Osteocyte (in vitro differentiated cells): ENCODE results near the gene KREMEN1. TPM values are rescaled to one million over a fixed set of nuclear protein-coding genes. Genes with fewer than 3 reads are reported as not detected.

Experiments used
- DNase-seq: peaks from one replicate; pipeline ENCODE4 v3.0.0; 2021; ENCODE audit warnings: mixed read lengths; ENCODE audit not compliant: unreplicated experiment; ENCODE audit errors: extremely low spot score
- H3K27ac Mint-ChIP-seq: one replicate; pipeline ENCODE4 v1.8.0; 2021; ENCODE audit warnings: mild to moderate bottlenecking, mixed read lengths; ENCODE audit not compliant: unreplicated experiment
- H3K27me3 Mint-ChIP-seq: one replicate; pipeline ENCODE4 v1.8.0; 2021; ENCODE audit warnings: mixed read lengths; ENCODE audit not compliant: unreplicated experiment
- H3K36me3 Mint-ChIP-seq: one replicate; pipeline ENCODE4 v1.8.0; 2021; ENCODE audit warnings: mixed read lengths; ENCODE audit not compliant: unreplicated experiment
- H3K4me1 Mint-ChIP-seq: one replicate; pipeline ENCODE4 v1.8.0; 2021; ENCODE audit warnings: mixed read lengths; ENCODE audit not compliant: unreplicated experiment
- H3K4me3 Mint-ChIP-seq: one replicate; pipeline ENCODE4 v1.8.0; 2021; ENCODE audit warnings: mild to moderate bottlenecking, moderate library complexity, mixed read lengths; ENCODE audit not compliant: unreplicated experiment
- H3K9me3 Mint-ChIP-seq: one replicate; pipeline ENCODE4 v1.8.0; 2021; ENCODE audit warnings: mixed read lengths; ENCODE audit not compliant: unreplicated experiment
- total RNA-seq: library from RNA; stranded (reverse); gene quantifications from 2 replicates; pipeline ENCODE4 v1.2.1, GENCODE V29; 2021
- TF ChIP-seq, protein P1 (sequence below): fragments of 200-600 bp; sonication (generic); IDR thresholded peaks from 2 replicates; pipeline ENCODE4 v1.5.0; 2021; ENCODE audit warnings: antibody characterized with exemption, mild to moderate bottlenecking, moderate library complexity

KREMEN1 gene
- total RNA-seq, 1 donor from 2014 or later: 2.9 TPM

DNA sequence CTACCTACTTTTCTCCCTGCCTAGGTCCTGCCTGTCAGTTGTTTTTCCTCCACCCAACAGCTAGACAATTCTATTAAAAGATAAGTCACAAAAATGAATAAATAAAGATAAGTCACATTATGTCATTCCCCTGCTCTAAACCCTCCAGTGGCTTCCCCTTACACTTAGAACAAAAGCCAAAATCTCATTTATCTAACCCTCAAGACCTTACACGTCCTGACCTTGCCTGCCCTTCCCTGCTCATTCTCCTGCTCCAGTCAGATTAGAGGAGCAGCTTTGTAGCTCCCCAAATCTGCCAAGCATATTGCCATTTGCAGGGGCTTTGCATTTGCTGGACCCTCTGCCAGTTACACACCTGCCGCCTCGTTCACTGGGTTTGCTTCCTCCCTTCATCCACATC, 16.7 kb downstream of the KREMEN1 start:
- TF ChIP-seq, protein P1, sequence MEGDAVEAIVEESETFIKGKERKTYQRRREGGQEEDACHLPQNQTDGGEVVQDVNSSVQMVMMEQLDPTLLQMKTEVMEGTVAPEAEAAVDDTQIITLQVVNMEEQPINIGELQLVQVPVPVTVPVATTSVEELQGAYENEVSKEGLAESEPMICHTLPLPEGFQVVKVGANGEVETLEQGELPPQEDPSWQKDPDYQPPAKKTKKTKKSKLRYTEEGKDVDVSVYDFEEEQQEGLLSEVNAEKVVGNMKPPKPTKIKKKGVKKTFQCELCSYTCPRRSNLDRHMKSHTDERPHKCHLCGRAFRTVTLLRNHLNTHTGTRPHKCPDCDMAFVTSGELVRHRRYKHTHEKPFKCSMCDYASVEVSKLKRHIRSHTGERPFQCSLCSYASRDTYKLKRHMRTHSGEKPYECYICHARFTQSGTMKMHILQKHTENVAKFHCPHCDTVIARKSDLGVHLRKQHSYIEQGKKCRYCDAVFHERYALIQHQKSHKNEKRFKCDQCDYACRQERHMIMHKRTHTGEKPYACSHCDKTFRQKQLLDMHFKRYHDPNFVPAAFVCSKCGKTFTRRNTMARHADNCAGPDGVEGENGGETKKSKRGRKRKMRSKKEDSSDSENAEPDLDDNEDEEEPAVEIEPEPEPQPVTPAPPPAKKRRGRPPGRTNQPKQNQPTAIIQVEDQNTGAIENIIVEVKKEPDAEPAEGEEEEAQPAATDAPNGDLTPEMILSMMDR: no peak
- Mint-ChIP-seq H3K27me3 (peaks cover 10% of the 10 kb centered on the region), H3K4me1 (peaks cover 18% of the 10 kb centered on the region), H3K27ac (no peak overlapping the region), H3K36me3 (no peaks in the 10 kb centered on the region), H3K4me3 (no peak overlapping the region), H3K9me3 (no peaks in the 10 kb centered on the region)
- DNase-seq: no peak

DNA sequence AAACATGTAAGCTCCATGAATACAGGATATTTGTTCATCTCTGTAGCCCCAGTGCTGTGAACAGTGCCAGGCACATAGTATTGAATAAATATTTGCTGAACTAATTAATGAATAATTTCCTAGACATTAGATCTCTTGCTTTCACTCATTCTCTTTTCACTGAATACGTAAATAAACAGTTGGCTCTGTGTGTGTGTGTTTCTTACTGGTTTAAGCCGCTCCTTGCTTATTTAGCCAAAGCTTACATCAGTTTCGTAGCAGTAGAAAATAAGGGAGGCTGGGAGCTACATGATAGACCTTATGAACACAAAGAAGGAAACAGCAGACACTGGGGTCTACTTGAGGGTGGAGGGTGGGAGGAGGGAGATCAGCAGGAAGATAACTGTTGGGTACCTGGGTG, 17.2 kb downstream of the KREMEN1 start:
- Mint-ChIP-seq H3K9me3 (no peaks in the 10 kb centered on the region), H3K27ac (no peak overlapping the region), H3K4me3 (no peak overlapping the region), H3K36me3 (no peaks in the 10 kb centered on the region), H3K4me1 (peaks cover 18% of the 10 kb centered on the region), H3K27me3 (peaks cover 10% of the 10 kb centered on the region)
- TF ChIP-seq, protein P1: no peak
- DNase-seq: no peak

DNA sequence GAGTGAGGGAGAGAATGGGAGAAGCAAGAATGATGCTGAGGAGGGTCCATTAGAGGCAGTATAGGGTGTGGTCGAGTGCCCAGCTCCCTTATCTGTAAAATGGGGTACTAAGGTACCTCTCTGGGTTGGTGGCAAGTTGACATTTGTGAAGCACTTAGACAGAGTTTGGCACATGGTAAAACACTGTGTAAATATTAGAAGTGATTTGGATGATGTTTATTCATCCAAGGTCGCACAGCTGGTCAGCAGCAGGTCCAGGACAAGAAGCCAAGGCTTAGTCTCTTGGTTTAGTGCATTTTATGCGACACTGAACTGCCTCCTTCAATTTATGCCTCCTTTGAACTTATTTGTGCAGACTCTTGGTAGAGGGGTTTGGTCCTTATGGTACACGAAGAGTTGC, 19.4 kb downstream of the KREMEN1 start:
- Mint-ChIP-seq H3K27ac (no peak overlapping the region), H3K36me3 (no peaks in the 10 kb centered on the region), H3K4me3 (no peak overlapping the region), H3K9me3 (no peaks in the 10 kb centered on the region), H3K4me1 (peaks cover 26% of the 10 kb centered on the region), H3K27me3 (peaks cover 6% of the 10 kb centered on the region)
- TF ChIP-seq, protein P1: no peak
- no peak for DNase-seq

DNA sequence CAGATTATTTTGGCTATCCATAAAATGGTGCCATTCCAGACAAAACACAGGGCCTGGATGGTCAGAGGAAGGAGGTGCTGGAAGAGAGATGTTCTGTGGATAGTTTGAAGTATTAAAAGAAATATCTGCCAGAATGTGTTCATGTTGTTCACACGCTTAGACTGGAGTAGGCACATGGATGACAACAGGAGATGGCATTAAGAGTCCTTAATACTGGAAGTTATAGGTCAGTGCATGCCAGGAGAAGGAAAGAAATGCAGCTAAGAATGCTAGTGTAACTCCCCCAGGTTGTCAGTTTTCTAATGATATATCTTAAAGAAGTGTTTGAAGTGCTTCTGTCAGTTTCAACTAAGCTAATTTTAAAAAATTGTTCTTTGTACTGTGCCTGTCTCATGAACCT, 20.2 kb downstream of the KREMEN1 start:
- no peaks in the 10 kb centered on the region for H3K36me3 Mint-ChIP-seq
- H3K27me3 Mint-ChIP-seq: peaks cover 6% of the 10 kb centered on the region
- DNase-seq: no peak
- H3K27ac Mint-ChIP-seq: peak overlapping the region; percentile 58
- peaks cover 28% of the 10 kb centered on the region for H3K4me1 Mint-ChIP-seq
- H3K4me3 Mint-ChIP-seq: no peak overlapping the region
- TF ChIP-seq, protein P1: no peak
- H3K9me3 Mint-ChIP-seq: no peaks in the 10 kb centered on the region

DNA sequence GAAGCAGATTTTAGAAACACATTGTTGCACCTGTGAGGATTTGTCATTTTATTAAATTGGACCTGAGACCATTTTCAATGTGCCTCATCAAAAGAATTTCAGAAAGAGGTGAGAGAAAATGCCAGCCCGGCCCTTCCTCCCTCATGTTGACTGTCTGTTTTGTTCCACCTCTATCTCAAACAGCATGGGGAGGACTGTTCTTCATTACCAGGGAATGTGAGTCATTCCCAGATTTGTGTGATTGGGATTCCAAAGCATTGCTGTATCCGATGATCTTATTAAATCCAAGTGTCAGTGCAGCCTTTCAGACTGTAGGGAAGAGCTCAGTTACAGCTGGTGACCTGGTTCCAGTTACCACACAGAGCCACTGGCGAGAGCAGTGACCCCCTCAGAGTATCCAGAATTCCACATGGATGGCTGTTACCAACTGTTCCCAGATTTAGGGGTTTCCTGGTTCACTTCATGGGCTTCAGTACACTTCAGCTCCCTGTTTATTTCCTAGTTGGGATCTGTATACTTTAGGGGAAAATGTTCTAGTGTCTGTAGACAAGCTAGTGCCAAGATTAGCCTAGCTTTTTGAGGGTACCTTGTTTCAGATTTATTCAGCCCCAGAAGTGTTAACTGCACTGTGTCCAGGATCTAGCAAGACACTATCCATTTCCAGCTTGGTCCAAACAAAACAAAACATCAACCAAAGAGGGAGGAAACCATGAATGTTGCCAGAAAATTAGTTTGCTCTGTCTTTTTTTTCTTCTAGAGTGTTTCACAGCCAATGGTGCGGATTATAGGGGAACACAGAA, 20.9 kb downstream of the KREMEN1 start:
- no peaks in the 10 kb centered on the region for H3K9me3 Mint-ChIP-seq
- no peak for DNase-seq
- peaks cover 28% of the 10 kb centered on the region for H3K4me1 Mint-ChIP-seq
- H3K27me3 Mint-ChIP-seq: peaks cover 6% of the 10 kb centered on the region
- H3K36me3 Mint-ChIP-seq: no peaks in the 10 kb centered on the region
- H3K27ac Mint-ChIP-seq: peak overlapping the region; percentile 58
- H3K4me3 Mint-ChIP-seq: no peak overlapping the region
- TF ChIP-seq, protein P1: no peak
